Loucy (cell line): ENCODE results near the gene SLC39A9.

ENCODE experiments used
- H2AFZ ChIP-seq: fragments of 200-600 bp; sonication (generic); 2 replicates; pipeline ENCODE4 v1.6.0; 2016; ENCODE audit warnings: antibody characterized with exemption, mild to moderate bottlenecking, low read length, moderate library complexity
- H3F3A ChIP-seq: fragments of 200-600 bp; 2 replicates; pipeline ENCODE4 v1.6.0; 2016; ENCODE audit warnings: antibody characterized with exemption, low read depth, mild to moderate bottlenecking
- H3K27me3 ChIP-seq: fragments of 200-600 bp; sonication (generic); 2 replicates; pipeline ENCODE4 v1.6.1; 2014; ENCODE audit warnings: low read length, mild to moderate bottlenecking; ENCODE audit not compliant: insufficient read depth, poor library complexity, severe bottlenecking
- H3K36me3 ChIP-seq: fragments of 200-600 bp; sonication (generic); 2 replicates; pipeline ENCODE4 v1.6.1; 2016; ENCODE audit warnings: low read length; ENCODE audit not compliant: insufficient read depth
- H3K4me1 ChIP-seq: fragments of 200-600 bp; sonication (generic); 2 replicates; pipeline ENCODE4 v1.5.1; 2014; ENCODE audit warnings: low read length, mild to moderate bottlenecking; ENCODE audit not compliant: insufficient read depth, poor library complexity, severe bottlenecking
- H3K4me2 ChIP-seq: fragments of 200-600 bp; sonication (generic); 2 replicates; pipeline ENCODE4 v1.6.0; 2014; ENCODE audit warnings: antibody characterized with exemption, low read length, low read depth, mild to moderate bottlenecking; ENCODE audit not compliant: poor library complexity, severe bottlenecking
- H3K4me3 ChIP-seq: fragments of 200-600 bp; sonication (generic); 2 replicates; pipeline ENCODE4 v1.5.1; 2014; ENCODE audit warnings: low read length, mild to moderate bottlenecking, mixed read lengths; ENCODE audit not compliant: poor library complexity, severe bottlenecking
- H3K79me2 ChIP-seq: fragments of 200-600 bp; sonication (generic); 2 replicates; pipeline ENCODE4 v1.6.1; 2014; ENCODE audit warnings: low read length; ENCODE audit not compliant: insufficient read depth
- H3K9ac ChIP-seq: fragments of 200-600 bp; sonication (generic); 2 replicates; pipeline ENCODE4 v1.6.0; 2014; ENCODE audit warnings: mild to moderate bottlenecking, low read depth, low read length, moderate library complexity; ENCODE audit not compliant: poor library complexity, severe bottlenecking
- H3K9me2 ChIP-seq: fragments of 200-600 bp; sonication (generic); replicated peaks from 2 replicates; pipeline ENCODE4 v1.6.1; 2016; ENCODE audit warnings: low read depth, low read length, mixed read lengths
- H3K9me3 ChIP-seq: fragments of 200-600 bp; sonication (generic); 2 replicates; pipeline ENCODE4 v1.6.1; 2014; ENCODE audit warnings: mild to moderate bottlenecking, antibody characterized with exemption, low read length, low read depth; ENCODE audit not compliant: insufficient read depth
- H4K20me1 ChIP-seq: fragments of 200-600 bp; sonication (generic); 2 replicates; pipeline ENCODE4 v1.6.0; 2014; ENCODE audit warnings: antibody characterized with exemption, low read length, mild to moderate bottlenecking; ENCODE audit not compliant: insufficient read depth, poor library complexity, severe bottlenecking
- EZH2phosphoT487 ChIP-seq: fragments of 200-600 bp; IDR thresholded peaks from 2 replicates; pipeline ENCODE4 v1.6.1; 2018; ENCODE audit warnings: antibody characterized with exemption, mild to moderate bottlenecking, moderate library complexity, borderline replicate concordance
- TF ChIP-seq, protein P1 (sequence below): fragments of 200-600 bp; sonication (generic); conservative IDR thresholded peaks from 2 replicates; pipeline ENCODE4 v1.5.1; 2014; ENCODE audit warnings: mild to moderate bottlenecking, antibody characterized with exemption, low read length

Gene SLC39A9

GRCh38 chr14:69363964-69364363 lies 34.5 kb upstream of the SLC39A9 start:
- Histone ChIP-seq H2AFZ (no peak overlapping the region), H3K36me3 (no peaks in the 10 kb centered on the region), H3K4me2 (no peak overlapping the region), H4K20me1 (no peaks in the 10 kb centered on the region), H3K9me3 (no peaks in the 10 kb centered on the region), H3K9ac (no peak overlapping the region), H3K9me2 (no peaks in the 10 kb centered on the region), H3K79me2 (no peaks in the 10 kb centered on the region), H3K27me3 (no peaks in the 10 kb centered on the region), H3K4me1 (peaks cover 7% of the 10 kb centered on the region), H3K4me3 (no peak overlapping the region), H3F3A (no peaks in the 10 kb centered on the region)
- no peak for TF ChIP-seq EZH2phosphoT487
- TF ChIP-seq, protein P1, sequence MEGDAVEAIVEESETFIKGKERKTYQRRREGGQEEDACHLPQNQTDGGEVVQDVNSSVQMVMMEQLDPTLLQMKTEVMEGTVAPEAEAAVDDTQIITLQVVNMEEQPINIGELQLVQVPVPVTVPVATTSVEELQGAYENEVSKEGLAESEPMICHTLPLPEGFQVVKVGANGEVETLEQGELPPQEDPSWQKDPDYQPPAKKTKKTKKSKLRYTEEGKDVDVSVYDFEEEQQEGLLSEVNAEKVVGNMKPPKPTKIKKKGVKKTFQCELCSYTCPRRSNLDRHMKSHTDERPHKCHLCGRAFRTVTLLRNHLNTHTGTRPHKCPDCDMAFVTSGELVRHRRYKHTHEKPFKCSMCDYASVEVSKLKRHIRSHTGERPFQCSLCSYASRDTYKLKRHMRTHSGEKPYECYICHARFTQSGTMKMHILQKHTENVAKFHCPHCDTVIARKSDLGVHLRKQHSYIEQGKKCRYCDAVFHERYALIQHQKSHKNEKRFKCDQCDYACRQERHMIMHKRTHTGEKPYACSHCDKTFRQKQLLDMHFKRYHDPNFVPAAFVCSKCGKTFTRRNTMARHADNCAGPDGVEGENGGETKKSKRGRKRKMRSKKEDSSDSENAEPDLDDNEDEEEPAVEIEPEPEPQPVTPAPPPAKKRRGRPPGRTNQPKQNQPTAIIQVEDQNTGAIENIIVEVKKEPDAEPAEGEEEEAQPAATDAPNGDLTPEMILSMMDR: no peak

DNA sequence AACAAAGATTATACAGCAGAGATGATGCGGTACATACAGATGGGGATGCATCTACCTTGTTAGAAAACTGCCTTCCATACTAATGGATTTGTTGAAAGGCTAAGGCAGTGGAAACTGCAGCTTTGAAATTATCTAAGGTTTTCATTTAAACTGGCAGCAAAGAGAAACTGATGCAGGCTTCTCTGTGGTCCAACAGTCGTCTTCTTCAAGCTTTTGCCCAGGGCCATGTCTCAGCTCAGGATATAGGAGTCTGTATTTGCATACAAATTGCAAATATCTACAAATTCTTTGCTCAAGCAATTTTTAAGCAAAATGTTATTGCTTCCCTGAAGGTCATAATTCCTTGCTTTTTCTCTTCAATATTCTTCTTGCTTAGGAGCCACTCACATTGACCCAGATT lies 34.1 kb upstream of the SLC39A9 start:
- H3K4me2 ChIP-seq: no peak overlapping the region
- H3K9me2 ChIP-seq: no peaks in the 10 kb centered on the region
- no peak overlapping the region for H3K4me3 ChIP-seq
- no peaks in the 10 kb centered on the region for H3K36me3 ChIP-seq
- H3K9me3 ChIP-seq: no peaks in the 10 kb centered on the region
- no peaks in the 10 kb centered on the region for H3K79me2 ChIP-seq
- H3K27me3 ChIP-seq: no peaks in the 10 kb centered on the region
- H4K20me1 ChIP-seq: no peaks in the 10 kb centered on the region
- peaks cover 7% of the 10 kb centered on the region for H3K4me1 ChIP-seq
- H3F3A ChIP-seq: no peaks in the 10 kb centered on the region
- H3K9ac ChIP-seq: no peak overlapping the region
- no peak for TF ChIP-seq EZH2phosphoT487
- TF ChIP-seq, protein P1: no peak
- H2AFZ ChIP-seq: no peak overlapping the region

- Histone ChIP-seq H3K4me3 (no peak overlapping the region), H3F3A (no peaks in the 10 kb centered on the region), H3K9me2 (no peaks in the 10 kb centered on the region), H3K36me3 (no peaks in the 10 kb centered on the region), H3K79me2 (no peaks in the 10 kb centered on the region), H3K9ac (no peak overlapping the region), H4K20me1 (no peaks in the 10 kb centered on the region), H3K27me3 (no peaks in the 10 kb centered on the region), H3K9me3 (no peaks in the 10 kb centered on the region), H3K4me1 (peaks cover 2% of the 10 kb centered on the region), H3K4me2 (no peak overlapping the region), H2AFZ (no peak overlapping the region)
- no peak for TF ChIP-seq EZH2phosphoT487
- TF ChIP-seq, protein P1: no peak
Observed at GRCh38 chr14:69366069-69366468, 32.4 kb upstream of the SLC39A9 start.
